IMR-90 (cell line): ENCODE results near the gene CDKL1.

ENCODE experiments used
- BHLHE40 ChIP-seq: fragments of 150-350 bp; IDR thresholded peaks from 2 replicates; pipeline ENCODE4 v1.6.1; 2016; ENCODE audit warnings: mild to moderate bottlenecking, low read depth, low read length
- CEBPB ChIP-seq: IDR thresholded peaks from 2 replicates; pipeline ENCODE4 v1.6.1; 2012; ENCODE audit warnings: low read depth, low read length, improper control_type of control experiment
- CHD1 ChIP-seq: IDR thresholded peaks from 2 replicates; pipeline ENCODE4 v1.6.1; 2012; ENCODE audit warnings: low read depth, low read length, improper control_type of control experiment
- ELK1 ChIP-seq: fragments of 150-350 bp; IDR thresholded peaks from 2 replicates; pipeline ENCODE4 v1.6.1; 2016; ENCODE audit warnings: low read depth, mild to moderate bottlenecking, low read length, moderate library complexity, borderline replicate concordance
- FOS ChIP-seq: fragments of 150-350 bp; IDR thresholded peaks from 2 replicates; pipeline ENCODE4 v1.6.1; 2016; ENCODE audit warnings: low read depth, low read length
- MAZ ChIP-seq: IDR thresholded peaks from 2 replicates; pipeline ENCODE4 v1.6.1; 2012; ENCODE audit warnings: low read depth, mild to moderate bottlenecking, low read length, improper control_type of control experiment, moderate library complexity, borderline replicate concordance
- POLR2A ChIP-seq: IDR thresholded peaks from 2 replicates; pipeline ENCODE4 v1.6.1; 2012; ENCODE audit warnings: mild to moderate bottlenecking, low read depth, low read length
- RAD21 ChIP-seq: IDR thresholded peaks from 2 replicates; pipeline ENCODE4 v1.6.1; 2012; ENCODE audit warnings: low read length, improper control_type of control experiment
- RFX5 ChIP-seq: IDR thresholded peaks from 2 replicates; pipeline ENCODE4 v1.8.0; 2012; ENCODE audit warnings: low read depth, mild to moderate bottlenecking, low read length, moderate library complexity
- USF2 ChIP-seq: fragments of 150-350 bp; IDR thresholded peaks from 2 replicates; pipeline ENCODE4 v1.6.1; 2017; ENCODE audit warnings: mild to moderate bottlenecking, antibody characterized with exemption, low read length, low read depth
- TF ChIP-seq, protein P1 (sequence below): conservative IDR thresholded peaks from 2 replicates; pipeline ENCODE4 v1.5.1; 2012; ENCODE audit warnings: mild to moderate bottlenecking, low read depth, low read length, improper control_type of control experiment

GRCh38 chr14:50417853-50418252 is 21.2 kb upstream of the CDKL1 start:
- TF ChIP-seq RFX5 = no peak
- TF ChIP-seq, protein P1, sequence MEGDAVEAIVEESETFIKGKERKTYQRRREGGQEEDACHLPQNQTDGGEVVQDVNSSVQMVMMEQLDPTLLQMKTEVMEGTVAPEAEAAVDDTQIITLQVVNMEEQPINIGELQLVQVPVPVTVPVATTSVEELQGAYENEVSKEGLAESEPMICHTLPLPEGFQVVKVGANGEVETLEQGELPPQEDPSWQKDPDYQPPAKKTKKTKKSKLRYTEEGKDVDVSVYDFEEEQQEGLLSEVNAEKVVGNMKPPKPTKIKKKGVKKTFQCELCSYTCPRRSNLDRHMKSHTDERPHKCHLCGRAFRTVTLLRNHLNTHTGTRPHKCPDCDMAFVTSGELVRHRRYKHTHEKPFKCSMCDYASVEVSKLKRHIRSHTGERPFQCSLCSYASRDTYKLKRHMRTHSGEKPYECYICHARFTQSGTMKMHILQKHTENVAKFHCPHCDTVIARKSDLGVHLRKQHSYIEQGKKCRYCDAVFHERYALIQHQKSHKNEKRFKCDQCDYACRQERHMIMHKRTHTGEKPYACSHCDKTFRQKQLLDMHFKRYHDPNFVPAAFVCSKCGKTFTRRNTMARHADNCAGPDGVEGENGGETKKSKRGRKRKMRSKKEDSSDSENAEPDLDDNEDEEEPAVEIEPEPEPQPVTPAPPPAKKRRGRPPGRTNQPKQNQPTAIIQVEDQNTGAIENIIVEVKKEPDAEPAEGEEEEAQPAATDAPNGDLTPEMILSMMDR = no peak
- no peak for TF ChIP-seq POLR2A
- no peak for TF ChIP-seq USF2
- no peak for TF ChIP-seq CHD1
- no peak for TF ChIP-seq BHLHE40
- TF ChIP-seq RAD21 = no peak
- no peak for TF ChIP-seq MAZ
- TF ChIP-seq CEBPB = peak; percentile 77; the same call in 1 of the 2 replicates
- no peak for TF ChIP-seq FOS
- no peak for TF ChIP-seq ELK1
